ENCODE results near the gene ASCL5.

- TF ChIP-seq, protein P1, sequence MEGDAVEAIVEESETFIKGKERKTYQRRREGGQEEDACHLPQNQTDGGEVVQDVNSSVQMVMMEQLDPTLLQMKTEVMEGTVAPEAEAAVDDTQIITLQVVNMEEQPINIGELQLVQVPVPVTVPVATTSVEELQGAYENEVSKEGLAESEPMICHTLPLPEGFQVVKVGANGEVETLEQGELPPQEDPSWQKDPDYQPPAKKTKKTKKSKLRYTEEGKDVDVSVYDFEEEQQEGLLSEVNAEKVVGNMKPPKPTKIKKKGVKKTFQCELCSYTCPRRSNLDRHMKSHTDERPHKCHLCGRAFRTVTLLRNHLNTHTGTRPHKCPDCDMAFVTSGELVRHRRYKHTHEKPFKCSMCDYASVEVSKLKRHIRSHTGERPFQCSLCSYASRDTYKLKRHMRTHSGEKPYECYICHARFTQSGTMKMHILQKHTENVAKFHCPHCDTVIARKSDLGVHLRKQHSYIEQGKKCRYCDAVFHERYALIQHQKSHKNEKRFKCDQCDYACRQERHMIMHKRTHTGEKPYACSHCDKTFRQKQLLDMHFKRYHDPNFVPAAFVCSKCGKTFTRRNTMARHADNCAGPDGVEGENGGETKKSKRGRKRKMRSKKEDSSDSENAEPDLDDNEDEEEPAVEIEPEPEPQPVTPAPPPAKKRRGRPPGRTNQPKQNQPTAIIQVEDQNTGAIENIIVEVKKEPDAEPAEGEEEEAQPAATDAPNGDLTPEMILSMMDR (optimal IDR thresholded peaks at IDR 0.05 in 1 of 3, IDR thresholded peaks at IDR 0.05 in 1 of 3, conservative IDR thresholded peaks at IDR 0.05 in 1 of 3; ENCODE audit: extremely low read depth in 1 of 3, insufficient read depth in 2 of 3, low read length in 3 of 3): no peak
- no peak for TF ChIP-seq EZH2 (IDR thresholded peaks at IDR 0.05; ENCODE audit: low read length)
These were observed 27.6 kb upstream of the ASCL5 start, which contains the start of gene TMEM9 for GRCh38 chr1:201154389-201155165.
